WERI-Rb-1 (cell line): ENCODE data around the gene TPRKB.
"Not testable (repeated sequence)": the region's sequence is repeated elsewhere in the genome, so short reads cannot be mapped to it uniquely, and the experiment has no call there.

Source experiments
- DNase-seq: peaks from one replicate; pipeline ENCODE4 v3.0.0-alpha.2; 2020
- H3K27ac ChIP-seq: fragments of 250-450 bp; sonication (Bioruptor Pico); 2 replicates; pipeline ENCODE4 v1.5.1; 2020; ENCODE audit warnings: mild to moderate bottlenecking, moderate library complexity
- H3K27me3 ChIP-seq: fragments of 250-450 bp; sonication (Bioruptor Pico); 2 replicates; pipeline ENCODE4 v1.5.1; 2021; ENCODE audit warnings: mild to moderate bottlenecking, low read depth, moderate library complexity; ENCODE audit not compliant: insufficient read depth, severe bottlenecking
- H3K36me3 ChIP-seq: fragments of 250-450 bp; sonication (Bioruptor Pico); 2 replicates; pipeline ENCODE4 v1.5.1; 2020; ENCODE audit warnings: mild to moderate bottlenecking, moderate library complexity
- H3K4me3 ChIP-seq: 2 replicates; pipeline ENCODE4 v1.5.1; 2011; ENCODE audit warnings: low read depth, mild to moderate bottlenecking, control low read depth, low read length
- H3K9me3 ChIP-seq: fragments of 250-450 bp; sonication (Bioruptor Pico); 2 replicates; pipeline ENCODE4 v1.5.1; 2021; ENCODE audit warnings: mild to moderate bottlenecking, moderate library complexity; ENCODE audit not compliant: severe bottlenecking
- TF ChIP-seq, protein P1 (sequence below): IDR thresholded peaks from 2 replicates; pipeline ENCODE4 v1.5.1; 2011; ENCODE audit warnings: low read depth, mild to moderate bottlenecking, control low read depth, inconsistent platforms, low read length

Gene TPRKB

DNA sequence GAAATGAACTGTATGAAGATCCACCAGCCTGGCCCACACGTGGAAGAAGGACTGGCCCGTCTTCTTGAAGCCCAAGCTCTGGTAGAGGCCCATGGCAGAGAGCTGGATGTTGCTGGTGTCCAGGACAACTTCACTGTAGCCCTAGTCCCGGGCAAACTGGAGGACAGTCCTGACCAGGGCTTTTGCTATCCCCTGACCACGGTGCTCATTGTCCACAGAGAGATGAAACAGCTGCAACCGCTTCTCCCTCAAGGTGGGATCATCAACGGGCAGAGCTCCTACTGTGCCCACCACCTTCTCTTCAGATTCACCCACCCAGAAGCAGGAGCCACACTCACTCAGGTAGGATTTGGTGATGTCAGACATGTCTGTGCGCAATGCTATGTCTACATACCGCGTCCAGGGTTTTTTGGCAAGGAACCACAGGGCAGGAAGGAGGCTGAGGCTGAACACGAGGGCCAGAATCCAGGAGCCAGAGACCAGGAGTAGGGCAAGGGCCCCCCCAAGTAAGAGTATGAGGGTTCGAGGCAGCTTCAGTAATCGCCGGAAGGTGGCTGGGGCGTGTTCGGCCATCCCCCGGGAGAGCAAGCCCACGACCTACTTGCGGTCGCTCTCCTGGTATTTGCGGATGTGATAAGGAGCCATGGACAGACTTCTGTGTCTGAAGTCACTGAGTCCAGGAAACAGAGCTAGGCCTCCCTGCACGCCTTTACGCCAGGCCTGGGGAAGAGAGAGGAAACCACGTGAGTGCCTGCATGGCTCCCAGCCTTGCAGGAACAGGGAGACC is 36.3 kb downstream of the TPRKB start:
- no peaks in the 10 kb centered on the region for H3K27me3 ChIP-seq
- TF ChIP-seq, protein P1, sequence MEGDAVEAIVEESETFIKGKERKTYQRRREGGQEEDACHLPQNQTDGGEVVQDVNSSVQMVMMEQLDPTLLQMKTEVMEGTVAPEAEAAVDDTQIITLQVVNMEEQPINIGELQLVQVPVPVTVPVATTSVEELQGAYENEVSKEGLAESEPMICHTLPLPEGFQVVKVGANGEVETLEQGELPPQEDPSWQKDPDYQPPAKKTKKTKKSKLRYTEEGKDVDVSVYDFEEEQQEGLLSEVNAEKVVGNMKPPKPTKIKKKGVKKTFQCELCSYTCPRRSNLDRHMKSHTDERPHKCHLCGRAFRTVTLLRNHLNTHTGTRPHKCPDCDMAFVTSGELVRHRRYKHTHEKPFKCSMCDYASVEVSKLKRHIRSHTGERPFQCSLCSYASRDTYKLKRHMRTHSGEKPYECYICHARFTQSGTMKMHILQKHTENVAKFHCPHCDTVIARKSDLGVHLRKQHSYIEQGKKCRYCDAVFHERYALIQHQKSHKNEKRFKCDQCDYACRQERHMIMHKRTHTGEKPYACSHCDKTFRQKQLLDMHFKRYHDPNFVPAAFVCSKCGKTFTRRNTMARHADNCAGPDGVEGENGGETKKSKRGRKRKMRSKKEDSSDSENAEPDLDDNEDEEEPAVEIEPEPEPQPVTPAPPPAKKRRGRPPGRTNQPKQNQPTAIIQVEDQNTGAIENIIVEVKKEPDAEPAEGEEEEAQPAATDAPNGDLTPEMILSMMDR: no peak
- H3K27ac ChIP-seq: no peak overlapping the region
- no peaks in the 10 kb centered on the region for H3K9me3 ChIP-seq
- DNase-seq: no peak
- H3K4me3 ChIP-seq: no peak overlapping the region
- H3K36me3 ChIP-seq: no peaks in the 10 kb centered on the region

DNA sequence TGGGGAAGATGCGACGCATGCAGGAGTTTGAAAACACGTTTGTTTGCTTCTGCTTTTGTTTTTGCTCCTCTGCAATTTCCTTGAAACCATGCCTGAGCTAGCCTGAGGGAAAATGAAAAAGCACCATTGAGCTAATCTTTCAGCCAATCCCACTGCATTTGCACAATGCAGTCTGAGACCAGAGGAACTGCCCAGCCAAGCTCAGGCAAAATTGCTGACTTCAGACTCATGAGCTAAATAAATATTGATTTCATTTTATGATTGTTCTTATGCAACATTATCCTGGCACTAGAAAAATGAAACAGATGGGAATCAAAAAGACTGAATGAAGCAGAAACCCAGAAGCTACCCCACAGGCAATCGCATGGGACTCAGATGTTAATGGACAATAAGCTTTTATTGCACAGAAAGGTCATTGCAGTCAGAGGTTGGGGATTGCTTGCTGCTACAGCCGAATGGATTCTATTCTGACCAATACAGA is 37.0 kb downstream of the TPRKB start:
- Histone ChIP-seq H3K27ac (no peak overlapping the region), H3K9me3 (no peaks in the 10 kb centered on the region)
- TF ChIP-seq, protein P1: no peak

DNA sequence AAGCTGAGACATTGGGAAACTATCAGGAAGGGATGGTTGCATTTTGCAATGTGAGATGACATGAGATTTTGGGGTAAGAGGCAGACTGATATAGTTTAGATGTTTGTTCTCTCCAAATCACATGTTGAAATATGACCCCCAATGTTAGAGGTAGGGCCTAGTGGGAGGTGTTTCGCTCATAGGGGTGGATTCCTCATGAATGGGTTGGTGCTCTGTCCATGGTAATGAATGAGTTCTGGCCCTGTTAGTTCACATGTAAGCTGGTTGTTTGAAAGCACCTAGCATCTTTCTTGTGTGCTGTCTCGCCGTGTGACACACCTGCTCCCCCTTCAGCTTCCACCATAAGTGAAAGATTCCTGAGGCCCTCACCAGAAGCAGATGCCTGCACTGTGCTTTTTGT is 37.7 kb downstream of the TPRKB start:
- no peak for DNase-seq
- H3K27ac ChIP-seq: no peak overlapping the region
- H3K36me3 ChIP-seq: no peaks in the 10 kb centered on the region
- TF ChIP-seq, protein P1: no peak
- no peak overlapping the region for H3K4me3 ChIP-seq
- H3K27me3 ChIP-seq: no peaks in the 10 kb centered on the region
- no peaks in the 10 kb centered on the region for H3K9me3 ChIP-seq

More for the DNA sequence above, 37.0 kb downstream of the TPRKB start:
- H3K27me3 ChIP-seq: no peaks in the 10 kb centered on the region
- no peaks in the 10 kb centered on the region for H3K36me3 ChIP-seq
- no peak for DNase-seq
- H3K4me3 ChIP-seq: no peak overlapping the region

DNA sequence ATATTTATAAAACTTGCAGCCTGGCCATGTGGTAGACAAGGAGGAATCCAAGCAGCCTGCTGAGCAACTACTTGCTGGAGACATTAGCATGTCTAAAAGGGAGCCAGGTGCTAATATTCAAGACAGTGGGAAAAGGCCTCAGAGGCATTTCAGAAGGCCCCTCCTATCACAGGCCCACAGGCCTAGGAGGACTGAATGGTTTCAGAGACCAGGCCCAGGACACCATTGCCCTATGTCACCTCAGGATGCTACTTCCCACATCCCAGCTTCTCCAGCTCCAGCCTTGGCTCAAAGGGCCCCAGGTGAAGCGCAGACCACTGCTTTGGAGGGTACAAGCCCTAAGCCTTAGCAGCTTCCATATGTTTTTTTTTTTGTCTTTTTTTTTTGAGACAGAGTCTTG is 39.0 kb downstream of the TPRKB start:
- TF ChIP-seq, protein P1: no peak
- no peaks in the 10 kb centered on the region for H3K9me3 ChIP-seq
- no peaks in the 10 kb centered on the region for H3K36me3 ChIP-seq
- no peak overlapping the region for H3K27ac ChIP-seq
- H3K27me3 ChIP-seq: no peaks in the 10 kb centered on the region
- no peak overlapping the region for H3K4me3 ChIP-seq
- no peak for DNase-seq

DNA sequence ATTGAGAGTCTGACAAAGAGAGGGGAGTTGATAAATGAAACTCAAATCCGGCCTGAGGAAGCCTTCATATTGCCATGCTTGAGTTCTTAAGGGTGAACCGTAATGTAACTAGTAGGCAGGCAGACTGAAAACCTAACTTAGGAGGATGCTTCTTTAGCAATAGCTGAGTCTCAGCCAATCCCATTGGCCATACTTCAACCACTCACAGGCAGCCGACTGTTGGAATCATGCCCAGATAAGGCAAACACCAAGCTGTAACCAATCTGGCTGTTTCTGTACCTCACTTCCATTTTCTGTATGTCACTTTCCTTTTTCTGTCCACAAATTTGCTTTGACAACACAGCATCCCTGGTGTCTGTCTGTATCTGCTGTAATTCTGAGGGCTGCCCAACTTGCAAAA is 39.5 kb downstream of the TPRKB start:
- H3K27ac ChIP-seq: no peak overlapping the region
- no peaks in the 10 kb centered on the region for H3K36me3 ChIP-seq
- no peaks in the 10 kb centered on the region for H3K27me3 ChIP-seq
- TF ChIP-seq, protein P1: no peak
- no peak overlapping the region for H3K4me3 ChIP-seq
- no peaks in the 10 kb centered on the region for H3K9me3 ChIP-seq
- no peak for DNase-seq

DNA sequence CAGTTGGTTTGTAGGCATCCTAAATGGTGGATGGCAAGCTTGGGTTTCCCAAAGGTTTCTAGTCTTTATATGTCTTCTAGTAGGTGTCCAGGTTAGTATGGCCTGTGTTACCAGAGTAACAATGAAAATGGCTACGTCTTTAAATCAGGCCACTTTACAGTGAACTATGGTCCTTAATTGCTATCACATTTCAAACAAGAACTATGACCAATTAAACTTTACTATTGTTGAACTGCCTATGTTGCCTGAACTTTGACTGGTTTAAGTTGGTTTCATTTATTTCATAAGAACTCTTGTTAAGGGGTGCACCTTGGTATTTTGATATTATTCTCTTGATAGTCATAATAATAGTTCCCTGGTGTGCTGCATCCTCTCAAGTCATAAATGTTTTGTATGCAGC is 40.2 kb downstream of the TPRKB start:
- H3K36me3 ChIP-seq, H3K27ac ChIP-seq, H3K9me3 ChIP-seq, H3K27me3 ChIP-seq, DNase-seq, H3K4me3 ChIP-seq: not testable (repeated sequence)

DNA sequence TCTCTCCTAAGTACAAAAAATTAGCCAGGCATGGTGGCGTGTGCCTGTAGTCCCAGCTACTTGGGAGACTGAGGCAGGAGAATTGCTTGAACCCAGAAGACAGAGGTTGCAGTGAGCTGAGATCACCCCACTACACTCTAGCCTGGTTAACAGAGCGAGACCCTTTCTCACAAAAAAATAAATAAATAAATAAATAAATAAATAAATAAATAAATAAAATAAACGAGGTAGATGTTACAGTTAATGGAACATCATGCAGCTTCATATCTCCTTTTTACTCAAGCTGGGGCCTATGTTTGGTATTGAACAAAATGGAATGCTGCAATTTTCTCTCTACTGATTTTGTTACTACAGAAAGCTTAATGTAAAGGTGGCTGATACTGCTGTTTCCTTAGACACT is 40.6 kb downstream of the TPRKB start:
- not testable (repeated sequence) for H3K36me3 ChIP-seq, H3K27me3 ChIP-seq, H3K4me3 ChIP-seq, H3K27ac ChIP-seq, DNase-seq, H3K9me3 ChIP-seq
